HPDE6-E6E7 (cell line): Measurements from ENCODE around the gene TRIM59.
A peak's percentile ranks its signal among the peaks of the same experiment; 100 is the strongest.
"Not testable (repeated sequence)": the region's sequence is repeated elsewhere in the genome, so short reads cannot be mapped to it uniquely, and the experiment has no call there.

Experiments used
- DNase-seq: peaks from one replicate; pipeline ENCODE4 v3.0.0; 2011; ENCODE audit warnings: missing footprints; ENCODE audit errors: extremely low spot score

Gene TRIM59

DNA sequence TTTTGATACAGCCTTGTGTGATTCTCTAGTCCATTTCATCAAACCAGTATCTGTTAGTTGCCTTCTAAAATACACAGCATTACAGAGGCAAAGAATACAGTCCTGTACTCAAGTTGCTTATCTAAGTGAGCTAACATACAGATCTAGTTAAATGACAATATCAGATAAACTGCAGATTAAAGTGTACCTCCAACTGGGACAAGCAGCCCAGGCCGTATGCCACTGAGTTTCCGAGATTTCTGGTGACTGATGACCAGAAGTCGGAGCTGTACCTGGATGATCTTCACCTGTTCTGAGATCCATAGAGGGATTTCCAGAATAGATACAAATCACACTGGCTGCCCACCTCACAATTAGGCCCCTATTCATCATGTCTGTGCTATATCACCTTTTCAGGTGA, 6.3 kb upstream of the TRIM59 start:
- DNase-seq, result no peak

DNA sequence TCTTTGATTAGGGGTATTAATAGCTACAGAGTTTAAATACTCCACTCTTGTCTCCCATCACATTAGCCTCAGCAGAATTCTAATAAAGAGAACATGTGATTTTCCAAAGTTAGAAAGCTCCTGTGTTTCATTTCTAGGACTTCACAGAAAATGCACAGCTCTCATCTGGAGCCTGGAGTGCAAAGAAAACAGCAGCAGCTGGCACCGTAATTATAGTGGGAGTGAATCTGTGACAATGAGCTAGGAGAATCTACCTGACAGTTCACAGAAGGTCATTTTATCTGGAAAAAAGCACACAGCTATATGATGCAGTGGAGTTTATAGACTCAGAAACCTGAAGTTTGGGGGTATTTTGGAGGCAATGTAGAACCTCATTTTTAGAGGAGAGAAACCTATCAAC, 5.4 kb upstream of the TRIM59 start:
- no peak for DNase-seq

DNA sequence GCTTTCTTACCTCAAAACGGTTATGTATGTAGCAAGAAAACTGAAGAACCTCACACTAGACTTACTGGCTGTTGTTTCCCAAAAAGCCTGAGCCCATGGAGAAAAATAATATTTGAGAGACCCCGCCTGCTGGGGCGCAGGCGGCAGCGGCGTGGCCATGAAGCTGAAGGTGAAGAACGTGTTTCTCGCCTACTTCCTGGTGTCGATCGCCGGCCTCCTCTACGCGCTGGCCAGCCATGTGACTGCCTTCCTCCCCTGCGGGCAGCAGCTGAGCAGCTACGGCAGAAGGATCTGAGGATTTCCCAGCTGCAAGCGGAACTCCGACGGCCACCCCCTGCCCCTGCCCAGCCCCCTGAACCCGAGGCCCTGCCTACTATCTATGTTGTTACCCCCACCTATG, 2.7 kb upstream of the TRIM59 start:
- not testable (repeated sequence) for DNase-seq

DNA sequence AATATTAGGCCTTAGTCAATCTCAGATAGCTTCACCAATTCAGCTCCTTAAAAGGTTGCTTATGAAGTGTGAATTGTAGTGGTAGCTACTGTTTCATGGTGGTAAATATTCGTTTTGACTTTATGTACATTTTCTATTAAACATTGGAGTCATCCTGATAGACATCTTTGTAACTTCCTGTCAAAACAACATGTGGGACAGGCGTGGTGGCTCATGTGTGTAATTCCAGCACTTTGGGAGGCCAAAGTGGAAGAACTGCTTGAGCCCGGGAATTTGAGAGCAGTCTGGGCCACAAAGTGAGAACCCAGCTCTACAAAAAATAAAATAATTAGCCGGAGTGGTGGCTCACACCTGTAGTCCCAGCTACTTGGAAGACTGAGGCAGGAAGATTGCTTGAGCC, 2.0 kb upstream of the TRIM59 start:
- DNase-seq, result no peak

DNA sequence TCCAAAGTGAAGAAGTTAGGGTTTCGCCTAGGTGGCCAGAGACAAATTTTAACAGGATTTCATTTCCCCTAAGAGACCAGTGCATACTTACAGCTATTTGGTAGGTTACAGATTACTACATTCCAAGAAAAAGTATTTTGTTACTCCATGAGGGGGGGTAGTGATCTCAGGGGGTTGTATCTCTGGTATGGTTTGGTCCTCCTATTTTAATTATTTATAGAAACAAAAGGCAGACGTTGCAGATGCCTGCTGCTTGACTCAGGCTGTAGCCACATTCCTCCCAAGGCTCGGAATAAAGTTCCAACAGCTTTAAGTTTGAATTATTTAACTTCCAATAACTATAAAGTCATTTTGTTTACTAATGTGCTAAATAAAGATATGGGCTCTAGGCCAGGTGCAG, 1.3 kb upstream of the TRIM59 start:
- no peak for DNase-seq

DNA sequence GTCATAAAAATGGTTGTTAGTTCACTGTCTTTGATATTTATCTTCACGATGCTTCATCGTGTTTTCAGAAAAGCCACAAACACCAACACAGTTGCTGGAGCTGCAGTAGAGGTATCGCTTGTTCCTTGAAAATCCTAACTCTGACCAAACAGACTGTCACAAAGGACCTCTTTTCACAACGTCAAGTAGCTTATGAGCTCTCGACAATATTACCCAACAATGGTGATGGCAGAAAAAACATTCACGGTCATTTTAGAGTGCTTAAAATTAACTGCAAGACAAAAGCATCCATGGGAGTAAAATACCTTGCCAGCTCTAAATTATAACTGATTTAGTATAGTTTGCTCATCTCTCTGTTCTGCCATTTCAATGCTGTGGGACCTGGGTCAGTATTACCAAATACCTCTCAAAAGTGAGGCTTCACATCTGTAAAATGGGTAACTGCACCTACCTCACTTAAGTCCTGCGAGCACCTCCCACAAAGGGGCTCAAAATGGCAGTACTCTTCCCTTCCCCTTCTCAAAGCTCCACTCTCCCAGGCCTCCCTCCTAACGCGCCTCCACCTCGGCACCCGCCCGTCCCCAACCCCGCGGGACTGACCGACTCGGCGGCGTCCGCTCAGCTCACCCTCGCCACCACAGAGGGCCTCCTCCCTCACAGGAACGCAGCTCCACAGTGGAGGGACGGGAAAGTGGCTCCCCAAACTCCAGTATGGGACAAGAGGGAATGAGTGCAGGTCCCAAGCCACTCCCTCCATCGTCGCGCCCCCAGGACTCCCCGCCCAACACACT, 546 bp downstream of the TRIM59 start:
- no peak for DNase-seq

DNA sequence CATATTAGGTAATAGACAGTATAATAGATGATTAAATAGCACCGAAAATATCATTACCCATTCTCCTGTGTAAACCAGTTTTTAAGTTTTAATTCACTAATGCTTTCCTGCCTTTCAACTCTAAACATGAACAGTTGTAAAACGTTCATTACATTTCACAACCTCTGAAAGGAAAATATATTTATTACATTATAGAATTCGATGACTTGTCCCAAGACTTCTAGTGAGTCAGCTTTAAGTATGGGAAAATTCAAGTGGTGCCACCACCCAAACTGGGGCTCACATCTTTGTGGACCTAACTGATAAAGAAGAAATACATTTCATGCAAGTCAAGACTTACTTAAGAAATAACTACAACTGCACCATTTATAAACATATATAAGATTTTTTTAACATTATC, 2.0 kb downstream of the TRIM59 start:
- no peak for DNase-seq

DNA sequence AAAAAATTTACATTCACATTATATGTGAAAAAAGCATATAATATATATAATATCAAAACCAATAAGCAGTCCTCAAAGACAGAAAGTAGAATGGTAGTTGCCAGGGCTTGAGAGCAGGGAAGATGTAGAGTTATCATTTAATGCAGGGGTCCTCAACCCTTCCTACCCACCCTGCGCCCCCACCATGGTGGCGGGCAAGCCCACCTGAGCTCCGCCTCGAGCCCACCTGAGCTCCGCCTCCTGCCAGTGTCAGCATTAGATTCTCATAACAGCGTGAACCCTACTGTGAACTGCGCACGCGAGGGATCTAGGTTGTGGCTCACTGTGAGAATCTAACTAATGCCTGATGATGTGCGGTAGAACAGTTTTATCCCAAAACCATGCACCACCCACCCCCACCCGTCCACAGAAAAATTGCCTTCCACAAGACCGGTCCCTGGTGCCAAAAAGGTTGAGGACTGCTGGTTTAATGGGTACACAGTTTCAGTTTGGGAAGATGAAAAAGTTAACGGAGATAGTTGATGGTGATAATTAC, 3.0 kb downstream of the TRIM59 start:
- no peak for DNase-seq

DNA sequence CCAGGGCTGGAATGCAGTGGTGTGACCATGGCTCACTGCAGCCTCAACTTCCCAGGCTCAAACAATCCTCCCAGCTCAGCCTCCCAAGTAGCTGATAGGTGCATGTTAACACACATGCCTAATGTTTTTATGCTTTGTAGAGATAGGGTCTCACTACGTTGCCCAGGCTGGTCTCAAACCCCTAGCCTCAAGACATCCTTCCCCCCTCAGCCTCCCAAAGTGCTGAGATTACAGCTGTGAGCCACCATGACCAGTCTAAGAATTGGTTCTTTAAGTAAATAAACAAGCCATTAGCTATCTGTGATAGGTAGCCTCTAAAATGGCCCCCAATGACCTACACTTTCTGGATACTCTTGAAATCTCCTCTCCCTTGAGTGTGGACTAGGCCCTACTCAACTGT, 3.7 kb downstream of the TRIM59 start:
- DNase-seq, result no peak

DNA sequence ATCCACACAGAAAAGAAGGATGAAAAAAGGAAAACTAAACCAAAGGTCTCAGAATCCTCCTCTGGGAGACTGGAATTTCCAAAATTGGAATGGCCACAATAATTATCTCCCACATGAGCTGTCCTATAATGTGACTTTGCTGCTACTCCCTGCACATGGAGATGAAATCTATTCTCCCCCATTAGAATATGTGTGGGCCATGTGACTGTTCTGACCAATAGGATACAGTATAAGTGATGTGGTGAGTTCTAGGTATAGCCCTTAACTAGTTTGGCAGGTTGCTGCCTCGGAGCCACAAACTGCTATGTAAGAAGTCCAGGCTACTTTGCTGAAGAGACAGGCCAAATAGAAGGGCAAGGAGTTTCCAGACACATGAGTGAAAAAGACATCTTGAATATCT, 5.2 kb downstream of the TRIM59 start:
- no peak for DNase-seq

DNA sequence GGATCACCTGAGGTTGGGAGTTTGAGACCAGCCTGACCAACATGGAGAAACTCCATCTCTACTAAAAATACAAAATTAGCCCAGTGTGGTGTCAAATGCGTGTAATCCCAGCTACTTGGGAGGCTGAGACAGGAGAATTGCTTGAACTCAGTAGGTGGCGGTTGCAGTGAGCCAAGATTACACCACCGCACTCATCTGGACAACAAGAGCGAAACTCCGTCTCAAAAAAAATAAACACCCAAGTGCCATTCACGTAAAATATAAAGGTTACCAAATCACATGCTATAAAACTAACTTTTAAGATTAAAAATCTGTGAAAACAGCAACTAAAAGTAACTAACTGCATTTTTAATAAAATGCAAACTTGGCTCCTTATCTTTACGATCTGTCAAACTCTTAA, 8.9 kb downstream of the TRIM59 start:
- DNase-seq, result no peak

DNA sequence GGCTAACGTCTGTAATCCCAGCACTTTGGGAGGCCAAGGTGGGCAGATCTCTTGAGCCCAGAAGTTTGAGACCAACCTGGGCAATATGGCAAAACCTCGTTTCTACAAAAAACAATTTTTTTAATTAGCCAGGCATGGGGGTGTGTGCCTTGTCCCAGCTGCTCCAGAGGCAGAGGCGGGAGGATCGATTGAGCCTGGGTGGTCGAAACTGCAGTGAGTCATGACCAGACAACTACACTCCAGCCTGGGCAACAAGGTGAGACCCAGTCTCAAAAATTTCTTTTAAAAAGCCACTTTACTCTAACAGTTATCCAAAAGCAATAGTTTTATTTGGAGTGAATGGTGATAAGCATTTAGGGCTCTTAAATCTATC, 12.5 kb downstream of the TRIM59 start:
- no peak for DNase-seq

DNA sequence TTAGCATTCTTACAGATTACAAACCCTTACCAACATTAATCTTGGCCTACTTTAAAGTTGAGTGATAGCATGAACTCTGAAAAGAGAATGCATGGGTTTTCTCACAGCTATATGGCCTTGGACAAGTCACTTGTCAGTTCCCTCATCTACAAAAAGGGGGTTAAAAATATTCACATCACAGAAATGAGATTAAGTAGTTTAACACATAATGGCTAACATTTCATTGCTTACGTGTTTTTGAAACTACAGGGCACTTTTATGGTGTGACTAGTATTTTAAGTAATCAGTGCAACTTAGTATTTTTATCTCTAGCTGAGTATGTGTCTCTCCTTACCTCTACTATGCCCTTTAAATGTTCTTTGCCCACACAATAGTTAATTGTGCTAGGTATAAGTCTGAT, 13.8 kb downstream of the TRIM59 start:
- DNase-seq, result no peak

DNA sequence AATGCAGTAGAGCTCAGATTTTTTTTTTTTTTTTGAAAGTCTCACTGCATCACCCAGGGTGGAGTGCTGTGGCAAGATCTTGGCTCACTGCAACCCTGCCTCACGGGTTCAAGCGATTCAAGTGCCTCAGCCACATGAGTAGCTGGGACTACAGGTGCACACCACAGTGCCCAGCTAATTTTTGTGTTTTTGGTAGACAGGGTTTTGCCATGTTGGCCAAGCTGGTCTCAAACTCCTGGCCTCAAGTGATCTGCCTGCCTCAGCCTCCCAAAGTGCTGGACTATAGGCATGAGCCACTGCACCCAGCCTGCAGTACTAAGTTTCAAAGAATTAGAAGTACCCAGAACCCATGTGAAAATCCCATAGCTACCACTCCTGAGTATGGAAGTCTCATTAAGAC, 14.5 kb downstream of the TRIM59 start:
- DNase-seq, result no peak

DNA sequence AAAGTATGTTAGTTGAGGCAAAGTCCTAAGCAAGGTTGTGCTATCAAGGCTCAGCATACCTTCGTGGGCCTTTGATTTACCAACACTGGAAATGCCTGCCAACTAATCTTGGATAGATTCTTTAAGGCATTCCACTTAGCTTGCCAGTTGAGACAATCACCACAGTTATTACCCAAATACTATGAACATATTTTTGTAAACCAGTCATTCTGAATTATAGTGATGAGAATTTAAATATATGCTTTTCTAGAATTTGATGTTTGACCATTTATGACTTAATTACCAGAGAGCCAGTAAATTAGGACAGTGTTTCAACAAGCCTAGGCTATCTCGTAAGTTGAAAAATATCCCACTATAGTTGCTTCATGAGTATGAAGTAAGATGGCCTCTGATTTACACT, 15.5 kb downstream of the TRIM59 start:
- DNase-seq, result no peak

DNA sequence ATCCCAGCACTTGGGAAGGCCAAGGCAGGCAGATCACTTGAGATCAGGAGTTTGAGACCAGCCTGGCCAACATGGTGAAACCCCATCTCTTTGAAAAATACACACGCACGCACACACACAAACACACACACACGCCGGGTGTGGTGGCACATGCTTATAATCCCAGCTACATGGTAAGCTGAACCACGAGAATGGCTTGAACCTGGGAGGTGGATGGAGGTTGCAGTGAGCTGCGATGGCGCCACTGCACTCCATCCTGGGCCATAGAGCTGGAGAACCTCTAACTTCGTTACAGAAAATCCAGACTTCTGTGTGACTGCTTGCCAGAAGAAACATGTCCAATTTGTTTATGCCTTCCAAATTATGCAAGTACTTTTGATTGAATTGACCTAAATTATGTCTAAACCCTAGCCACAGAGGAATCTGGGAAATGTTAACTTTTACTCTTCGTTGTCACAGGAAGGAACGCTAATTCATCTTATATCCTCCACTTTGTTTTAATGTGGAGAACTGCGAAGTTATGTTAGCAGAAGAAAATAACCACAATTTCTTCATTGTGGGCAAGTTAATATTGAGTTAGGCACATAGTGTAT, 21.7 kb downstream of the TRIM59 start:
- DNase-seq, result no peak

DNA sequence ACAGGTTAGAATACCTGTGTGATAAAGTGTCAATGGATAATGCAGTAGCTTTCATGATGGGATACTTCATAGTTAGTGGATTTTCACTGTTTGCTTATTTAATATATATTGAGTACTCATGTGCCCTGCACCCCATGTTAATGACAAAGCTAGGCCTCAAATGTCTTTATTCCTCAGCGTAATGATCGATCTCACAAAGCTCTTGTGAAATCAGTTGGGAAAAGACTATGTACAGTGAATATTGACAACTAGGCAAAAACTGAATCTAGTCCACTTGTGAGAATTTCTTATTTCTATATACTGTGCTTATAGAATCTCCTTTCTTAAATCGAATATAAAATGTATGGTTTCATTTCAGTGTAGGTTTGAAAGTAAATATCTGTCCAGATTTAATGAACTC, 32.3 kb downstream of the TRIM59 start:
- no peak for DNase-seq

DNA sequence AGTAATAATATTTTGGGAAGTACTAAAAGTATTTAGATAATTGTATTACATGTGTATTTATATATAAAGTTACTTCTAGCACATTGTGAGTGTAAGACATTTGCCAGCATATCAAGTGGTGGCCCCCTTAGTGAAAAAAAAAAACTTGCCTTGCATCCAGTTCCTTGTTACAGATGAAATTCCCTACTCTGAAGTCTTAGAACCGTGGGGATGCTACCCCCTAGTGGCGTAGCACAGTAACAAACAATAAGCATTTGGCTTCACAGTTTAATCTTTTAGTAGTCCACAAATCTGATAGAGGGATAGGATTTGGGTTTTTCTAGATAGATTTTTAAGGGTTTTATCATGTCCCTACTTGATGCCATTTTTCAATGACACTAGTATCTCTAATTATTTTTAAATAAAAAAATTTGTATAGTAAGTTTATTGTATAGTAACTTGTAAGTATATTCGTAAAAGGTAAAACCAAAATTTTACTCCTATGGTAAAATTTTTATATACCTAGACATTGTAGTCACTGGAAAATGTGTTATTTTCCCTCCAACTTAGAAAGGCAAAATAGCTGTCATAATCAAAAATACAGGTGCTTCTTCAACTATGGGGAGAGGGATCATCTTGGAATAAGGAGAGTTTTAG, 35.9 kb downstream of the TRIM59 start:
- peak; percentile 33 for DNase-seq

DNA sequence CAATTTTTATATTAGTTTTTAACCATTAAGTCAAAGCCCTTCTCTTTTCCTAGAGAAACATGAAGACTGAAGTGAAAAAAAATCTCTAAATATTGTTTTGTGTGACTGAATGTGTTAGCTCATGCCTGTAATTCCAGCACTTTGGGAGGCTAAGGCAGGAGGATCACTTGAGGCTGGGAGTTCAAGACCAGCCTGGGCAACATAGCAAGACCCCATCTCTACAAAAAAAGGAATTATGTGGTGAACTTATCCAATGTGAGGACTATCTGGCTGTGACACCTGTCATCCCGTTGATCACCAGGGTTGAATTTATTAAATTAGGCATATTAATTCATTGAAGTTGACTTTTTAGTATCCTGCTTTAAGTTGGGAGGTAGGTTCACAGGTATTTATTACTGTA, 37.1 kb downstream of the TRIM59 start:
- DNase-seq, result no peak

DNA sequence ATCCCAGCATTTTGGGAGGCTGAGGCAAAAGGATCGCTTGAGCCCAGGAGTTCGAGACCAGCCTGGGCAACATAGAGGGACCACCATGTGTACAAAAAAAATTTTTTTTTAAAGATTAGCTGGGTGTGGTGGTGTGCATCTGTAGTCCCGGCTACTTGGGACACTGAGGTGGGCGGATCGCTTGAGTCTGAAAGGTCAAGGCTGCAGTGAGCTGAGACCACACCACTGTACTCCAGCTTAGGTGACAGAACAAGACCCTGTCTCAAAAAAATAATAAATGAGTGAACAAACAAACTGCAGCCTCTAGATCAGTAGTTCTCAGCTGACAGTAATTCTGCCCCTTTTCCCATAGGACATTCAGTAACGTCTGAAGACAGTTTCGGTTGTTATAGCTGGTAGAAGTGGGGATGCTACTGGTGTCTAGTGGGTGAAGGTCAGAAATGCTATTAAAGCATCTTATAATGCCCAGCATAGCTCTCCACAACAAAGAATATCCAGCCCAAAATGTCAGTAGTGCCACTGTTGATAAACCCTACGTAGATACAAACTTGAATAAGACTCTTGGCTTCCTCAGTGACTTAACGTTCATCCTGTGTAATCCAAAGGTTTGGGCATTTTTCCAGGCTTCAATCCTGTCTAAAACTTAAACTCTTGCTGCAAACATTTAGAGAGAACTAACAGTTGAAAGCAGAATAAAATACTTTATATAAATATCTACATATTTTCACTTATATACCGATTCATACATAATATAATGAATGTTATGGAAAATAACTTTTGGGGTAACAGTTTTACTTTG, 39.6 kb downstream of the TRIM59 start:
- DNase-seq, result no peak

DNA sequence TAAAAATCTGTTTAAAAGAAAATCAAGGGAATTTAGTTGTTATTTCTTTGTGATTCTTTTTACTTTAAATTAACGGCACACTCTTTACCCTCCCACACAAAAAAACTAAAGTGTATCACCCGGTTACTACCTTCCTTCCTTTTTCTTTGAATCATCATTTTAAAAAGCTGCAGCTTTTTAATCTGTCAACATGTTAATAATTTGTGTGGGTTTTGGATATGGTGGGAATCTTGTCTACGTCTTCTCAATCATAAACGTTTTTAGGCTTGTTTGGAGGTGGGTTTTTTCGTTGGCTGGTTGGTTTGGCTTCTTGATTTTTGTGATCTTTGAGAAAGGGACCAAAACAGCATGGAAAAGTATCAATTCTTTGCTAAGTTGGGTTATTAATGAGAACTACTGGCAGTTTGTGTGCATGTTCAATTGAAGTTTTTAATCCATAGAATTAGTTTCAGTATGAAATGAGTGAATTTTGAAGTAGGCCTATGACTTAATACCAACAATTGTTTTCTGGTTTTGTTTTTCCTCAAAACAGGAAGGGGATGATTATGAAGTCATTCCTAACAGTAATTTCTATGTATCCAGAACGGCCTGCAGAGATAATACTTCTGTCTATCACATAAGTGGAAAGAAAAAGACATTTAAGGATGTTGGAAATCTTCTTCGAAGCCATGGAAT, 45.7 kb downstream of the TRIM59 start:
- no peak for DNase-seq
